Measurements from ENCODE around the gene MAB21L1.

MAB21L1 gene

GRCh38 chr13:35496006-35496405, 19.5 kb upstream of the MAB21L1 start:
- TF ChIP-seq CTCF (IDR thresholded peaks at IDR 0.05), result no peak
- DNase-seq (ENCODE audit: low spot score), result no peak
- Histone ChIP-seq H3K4me3 (no peak overlapping the region), H3K27ac (no peak overlapping the region)

GRCh38 chr13:35489050-35489449, 12.6 kb upstream of the MAB21L1 start:
- no peak for TF ChIP-seq CTCF (IDR thresholded peaks at IDR 0.05)
- DNase-seq (ENCODE audit: low spot score), result no peak

GRCh38 chr13:35485424-35485823, 8.9 kb upstream of the MAB21L1 start:
- no peak for DNase-seq (ENCODE audit: low spot score)
- Histone ChIP-seq H3K27ac (no peak overlapping the region), H3K4me3 (no peak overlapping the region)
- no peak for TF ChIP-seq CTCF (IDR thresholded peaks at IDR 0.05)

More at GRCh38 chr13:35489050-35489449, 12.6 kb upstream of the MAB21L1 start:
- no peak overlapping the region for H3K27ac ChIP-seq
- no peak overlapping the region for H3K4me3 ChIP-seq

- DNase-seq (ENCODE audit: low spot score), result no peak
- Histone ChIP-seq H3K27ac (no peak overlapping the region), H3K4me3 (no peak overlapping the region)
- TF ChIP-seq CTCF (IDR thresholded peaks at IDR 0.05), result no peak
Observed at GRCh38 chr13:35484384-35484783, 7.9 kb upstream of the MAB21L1 start.

GRCh38 chr13:35483761-35484160, 7.3 kb upstream of the MAB21L1 start:
- H3K4me3 ChIP-seq, result no peak overlapping the region

GRCh38 chr13:35482527-35482926, 6.0 kb upstream of the MAB21L1 start:
- TF ChIP-seq CTCF (IDR thresholded peaks at IDR 0.05), result no peak
- DNase-seq (ENCODE audit: low spot score), result no peak
- Histone ChIP-seq H3K27ac (no peak overlapping the region), H3K4me3 (no peak overlapping the region)

More at GRCh38 chr13:35483761-35484160, 7.3 kb upstream of the MAB21L1 start:
- TF ChIP-seq CTCF (IDR thresholded peaks at IDR 0.05), result no peak
- DNase-seq (ENCODE audit: low spot score), result no peak
- H3K27ac ChIP-seq, result no peak overlapping the region

- H3K27ac ChIP-seq, result no peak overlapping the region
- no peak for DNase-seq (ENCODE audit: low spot score)
- H3K4me3 ChIP-seq, result no peak overlapping the region
- TF ChIP-seq CTCF (IDR thresholded peaks at IDR 0.05), result no peak
Observed at GRCh38 chr13:35481777-35482176, 5.3 kb upstream of the MAB21L1 start.
